DND-41 (cell line): ENCODE data around the gene LAPTM5.

ENCODE experiments used
- CTCF ChIP-seq: IDR thresholded peaks from 2 replicates; pipeline ENCODE4 v1.5.1; 2012; ENCODE audit warnings: borderline replicate concordance, low read length, moderate library complexity, mild to moderate bottlenecking; ENCODE audit not compliant: poor library complexity, severe bottlenecking; ENCODE audit errors: extremely low read depth
- EZH2 ChIP-seq: IDR thresholded peaks from 3 replicates; pipeline ENCODE4 v1.6.1; 2012; ENCODE audit warnings: borderline replicate concordance, low read depth, mild to moderate bottlenecking, moderate library complexity, low read length, inconsistent platforms; ENCODE audit not compliant: severe bottlenecking

- no peak for TF ChIP-seq CTCF
- no peak for TF ChIP-seq EZH2
Measured at GRCh38 chr1:30716646-30717045, 40.9 kb downstream of the LAPTM5 start.
